GM12864 (cell line): ENCODE data around the gene F13A1.

Experiments
- DNase-seq: peaks from one replicate; pipeline ENCODE4 v3.0.0-alpha.2; 2011; ENCODE audit warnings: low read depth
- H3K4me3 ChIP-seq: 2 replicates; pipeline ENCODE4 v1.5.1; 2011; ENCODE audit warnings: mild to moderate bottlenecking, low read depth, low read length, control low read depth
- CTCF ChIP-seq: IDR thresholded peaks from 2 replicates; pipeline ENCODE4 v1.5.1; 2011; ENCODE audit warnings: low read depth, mild to moderate bottlenecking, moderate library complexity, low read length, control low read depth, inconsistent platforms; ENCODE audit errors: missing control alignments

F13A1 gene

GRCh38 chr6:6293317-6293716 lies 27.1 kb downstream of the F13A1 start:
- TF ChIP-seq CTCF: no peak
- no peak for DNase-seq
- no peak overlapping the region for H3K4me3 ChIP-seq

- no peak for DNase-seq
Observed at GRCh38 chr6:6287415-6287814, 33.0 kb downstream of the F13A1 start.

GRCh38 chr6:6285679-6286078 lies 34.8 kb downstream of the F13A1 start:
- no peak for TF ChIP-seq CTCF
- no peak overlapping the region for H3K4me3 ChIP-seq
- no peak for DNase-seq

More at GRCh38 chr6:6287415-6287814, 33.0 kb downstream of the F13A1 start:
- TF ChIP-seq CTCF: no peak
- H3K4me3 ChIP-seq: no peak overlapping the region

- H3K4me3 ChIP-seq: no peak overlapping the region
- DNase-seq: no peak
- TF ChIP-seq CTCF: no peak
Observed at GRCh38 chr6:6284221-6284966, 36.1 kb downstream of the F13A1 start.

GRCh38 chr6:6283746-6284145 lies 36.7 kb downstream of the F13A1 start:
- TF ChIP-seq CTCF: no peak
- no peak overlapping the region for H3K4me3 ChIP-seq

GRCh38 chr6:6282716-6283115 lies 37.7 kb downstream of the F13A1 start:
- no peak for TF ChIP-seq CTCF
- no peak overlapping the region for H3K4me3 ChIP-seq
- DNase-seq: no peak

More at GRCh38 chr6:6283746-6284145, 36.7 kb downstream of the F13A1 start:
- DNase-seq: no peak

GRCh38 chr6:6277413-6277812 lies 43.0 kb downstream of the F13A1 start:
- DNase-seq: no peak

More at GRCh38 chr6:6277413-6277812, 43.0 kb downstream of the F13A1 start:
- H3K4me3 ChIP-seq: no peak overlapping the region
- no peak for TF ChIP-seq CTCF
